HG03442 (cell line): ENCODE results near the gene RAB8B.
A peak's percentile ranks its signal among the peaks of the same experiment; 100 is the strongest.
"Not testable (repeated sequence)": the region's sequence is repeated elsewhere in the genome, so short reads cannot be mapped to it uniquely, and the experiment has no call there.

Source experiments
- ATAC-seq: cut with Tn5 transposase; IDR thresholded peaks from one replicate; pipeline ENCODE4 v1.9.1; 2021; ENCODE audit warnings: mild to moderate bottlenecking, moderate library complexity; ENCODE audit not compliant: unreplicated experiment

The RAB8B gene

GRCh38 chr15:63233667-63234423 is 44.4 kb downstream of the RAB8B start:
- ATAC-seq, result no peak

- ATAC-seq, result no peak
Measured at GRCh38 chr15:63234451-63234870, 45.1 kb downstream of the RAB8B start.

- no peak for ATAC-seq
Measured at GRCh38 chr15:63236272-63236671, 46.9 kb downstream of the RAB8B start.

GRCh38 chr15:63237086-63237485 is 47.7 kb downstream of the RAB8B start:
- ATAC-seq, result not testable (repeated sequence)

GRCh38 chr15:63238171-63238570 is 48.8 kb downstream of the RAB8B start:
- no peak for ATAC-seq

GRCh38 chr15:63238796-63239195 is 49.4 kb downstream of the RAB8B start:
- peak; percentile 80 for ATAC-seq

GRCh38 chr15:63240109-63240508 is 50.7 kb downstream of the RAB8B start:
- no peak for ATAC-seq

- ATAC-seq, result no peak
Measured at GRCh38 chr15:63241316-63241715, 51.9 kb downstream of the RAB8B start.

GRCh38 chr15:63243101-63243500 is 53.7 kb downstream of the RAB8B start:
- no peak for ATAC-seq

GRCh38 chr15:63243776-63244175 is 54.4 kb downstream of the RAB8B start:
- ATAC-seq, result no peak

- no peak for ATAC-seq
Measured at GRCh38 chr15:63244399-63244798, 55.0 kb downstream of the RAB8B start.

- ATAC-seq, result no peak
Measured at GRCh38 chr15:63244976-63245645, 55.7 kb downstream of the RAB8B start.

GRCh38 chr15:63246691-63247469 is 57.5 kb downstream of the RAB8B start:
- no peak for ATAC-seq

GRCh38 chr15:63250312-63250965 is 61.0 kb downstream of the RAB8B start:
- no peak for ATAC-seq

GRCh38 chr15:63251701-63252100 is 62.3 kb downstream of the RAB8B start:
- no peak for ATAC-seq

- no peak for ATAC-seq
Measured at GRCh38 chr15:63252292-63252691, 62.9 kb downstream of the RAB8B start.

GRCh38 chr15:63254991-63255390 is 65.6 kb downstream of the RAB8B start:
- ATAC-seq, result no peak

GRCh38 chr15:63255489-63255990 is 66.1 kb downstream of the RAB8B start:
- ATAC-seq, result no peak

GRCh38 chr15:63256433-63257274 is 67.2 kb downstream of the RAB8B start:
- no peak for ATAC-seq

GRCh38 chr15:63258658-63259057 is 69.3 kb downstream of the RAB8B start:
- ATAC-seq, result no peak
